HEK293T (cell line): ENCODE measurements around the gene TAF1B.

Experiments
- BHLHE40 ChIP-seq: fragments of 450-650 bp; IDR thresholded peaks from 2 replicates; pipeline ENCODE4 v1.6.1; 2016; ENCODE audit warnings: mild to moderate bottlenecking, moderate library complexity, borderline replicate concordance
- ELF4 ChIP-seq: fragments of 450-650 bp; IDR thresholded peaks from 2 replicates; pipeline ENCODE4 v1.6.1; 2017; ENCODE audit warnings: antibody characterized with exemption
- FOXA1 ChIP-seq: fragments of 450-650 bp; IDR thresholded peaks from 2 replicates; pipeline ENCODE4 v1.6.1; 2016; ENCODE audit warnings: mild to moderate bottlenecking
- FOXK2 ChIP-seq: fragments of 450-650 bp; IDR thresholded peaks from 2 replicates; pipeline ENCODE4 v1.6.1; 2016; ENCODE audit warnings: mild to moderate bottlenecking
- FOXM1 ChIP-seq: fragments of 450-650 bp; IDR thresholded peaks from 2 replicates; pipeline ENCODE4 v1.6.1; 2017; ENCODE audit warnings: mild to moderate bottlenecking, borderline replicate concordance
- HDGF ChIP-seq: fragments of 450-650 bp; IDR thresholded peaks from 2 replicates; pipeline ENCODE4 v1.6.1; 2017; ENCODE audit warnings: antibody characterized with exemption, borderline replicate concordance
- LEF1 ChIP-seq: fragments of 450-650 bp; IDR thresholded peaks from 2 replicates; pipeline ENCODE4 v1.6.1; 2017; ENCODE audit warnings: mild to moderate bottlenecking, borderline replicate concordance
- NFRKB ChIP-seq: fragments of 450-650 bp; IDR thresholded peaks from 2 replicates; pipeline ENCODE4 v1.6.1; 2016; ENCODE audit warnings: mild to moderate bottlenecking, moderate library complexity
- SP1 ChIP-seq: fragments of 450-650 bp; IDR thresholded peaks from 2 replicates; pipeline ENCODE4 v1.6.1; 2017
- SUZ12 ChIP-seq: fragments of 450-650 bp; IDR thresholded peaks from 2 replicates; pipeline ENCODE4 v1.6.1; 2016; ENCODE audit warnings: mild to moderate bottlenecking
- TARDBP ChIP-seq: fragments of 450-650 bp; IDR thresholded peaks from 2 replicates; pipeline ENCODE4 v1.6.1; 2016
- ZNF384 ChIP-seq: fragments of 450-650 bp; IDR thresholded peaks from 2 replicates; pipeline ENCODE4 v1.6.1; 2016
- TF ChIP-seq, protein P1 (sequence below): fragments of 450-650 bp; IDR thresholded peaks from 2 replicates; pipeline ENCODE4 v1.6.1; 2016

DNA sequence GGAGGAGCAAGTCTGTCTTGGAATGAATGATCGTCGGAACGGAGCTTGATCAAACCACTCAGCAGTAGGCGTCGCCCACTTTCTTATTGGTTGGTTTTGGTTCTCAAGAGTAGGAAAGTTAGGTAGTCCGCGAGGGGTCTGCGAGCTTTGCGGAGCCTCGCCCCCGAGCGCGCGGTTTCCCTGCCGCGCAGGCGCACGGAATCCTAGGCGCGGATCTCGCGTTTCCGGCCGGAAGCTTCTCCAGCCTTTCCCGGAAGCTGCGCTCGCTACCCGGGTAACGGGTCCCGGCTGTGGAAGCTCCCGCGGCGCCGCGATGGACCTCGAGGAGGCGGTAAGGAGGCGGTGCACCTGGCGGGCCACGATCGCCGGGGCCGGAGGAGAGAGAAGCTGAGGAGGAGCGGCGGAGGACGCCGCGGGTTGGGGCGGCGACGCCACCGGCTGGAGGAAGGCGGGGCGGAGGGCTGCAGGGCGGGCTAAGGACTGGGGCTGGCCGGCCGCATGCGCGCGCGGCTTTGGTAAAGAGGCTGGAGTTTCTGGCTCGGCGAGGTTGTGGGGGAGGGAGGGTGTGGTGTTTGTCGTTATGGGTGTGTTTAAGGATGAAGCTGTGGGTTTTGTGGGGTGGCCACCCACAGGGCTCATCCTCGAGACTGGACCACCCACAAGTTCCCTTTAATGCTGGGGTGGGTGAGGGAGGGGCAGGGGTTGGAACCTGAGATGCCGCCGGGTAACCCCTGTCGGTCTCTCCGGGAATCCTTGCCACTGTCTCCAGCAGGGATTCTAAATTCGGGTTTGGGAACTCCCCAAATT is at the start of gene TAF1B:
- TF ChIP-seq TARDBP (no peak), FOXA1 (no peak), HDGF (no peak), FOXM1 (no peak), BHLHE40 (no peak), LEF1 (0 out of 2 replicates have a peak, but pooled peaks have one; percentile 30), FOXK2 (no peak), ZNF384 (no peak), ELF4 (peak; percentile 92), SUZ12 (no peak), NFRKB (no peak), SP1 (no peak)
- TF ChIP-seq, protein P1, sequence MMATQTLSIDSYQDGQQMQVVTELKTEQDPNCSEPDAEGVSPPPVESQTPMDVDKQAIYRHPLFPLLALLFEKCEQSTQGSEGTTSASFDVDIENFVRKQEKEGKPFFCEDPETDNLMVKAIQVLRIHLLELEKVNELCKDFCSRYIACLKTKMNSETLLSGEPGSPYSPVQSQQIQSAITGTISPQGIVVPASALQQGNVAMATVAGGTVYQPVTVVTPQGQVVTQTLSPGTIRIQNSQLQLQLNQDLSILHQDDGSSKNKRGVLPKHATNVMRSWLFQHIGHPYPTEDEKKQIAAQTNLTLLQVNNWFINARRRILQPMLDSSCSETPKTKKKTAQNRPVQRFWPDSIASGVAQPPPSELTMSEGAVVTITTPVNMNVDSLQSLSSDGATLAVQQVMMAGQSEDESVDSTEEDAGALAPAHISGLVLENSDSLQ: peak; percentile 84
